Stimulated activated CD8-positive, alpha-beta memory T cell treated with anti-CD3 and anti-CD28 coated beads, Interleukin-7, amount 100 ng/mL, for 4 hours (primary cell): Measurements from ENCODE around the gene NDOR1.

ENCODE experiments used
- DNase-seq, 2 donors: peaks; one replicate each; pipeline ENCODE4 v3.0.0-alpha.2; 2020; ENCODE audit warnings: low read depth in 2 of 2

Gene NDOR1

GRCh38 chr9:137205126-137206069 lies at the start of gene NDOR1, which contains the start of gene TMEM203:
TSS of gene NDOR1 (plus strand) at chr9:137205700. CDS start at chr9:137205778, 78 bp downstream.
TSS of gene TMEM203 (minus strand) at chr9:137205648. CDS start at chr9:137205414, 234 bp downstream.
- DNase-seq, result peak; percentile 86 to 89

- DNase-seq, result peak; percentile 61 to 74
Observed at GRCh38 chr9:137156567-137157375, 48.7 kb upstream of the NDOR1 start.

GRCh38 chr9:137157618-137158415 lies 47.7 kb upstream of the NDOR1 start:
- DNase-seq, result no peak

GRCh38 chr9:137158625-137159024 lies 46.9 kb upstream of the NDOR1 start:
- no peak for DNase-seq

- DNase-seq, result no peak
Observed at GRCh38 chr9:137159105-137160053, 46.1 kb upstream of the NDOR1 start.

GRCh38 chr9:137160054-137160425 lies 45.5 kb upstream of the NDOR1 start:
- no peak for DNase-seq

- no peak for DNase-seq
Observed at GRCh38 chr9:137160716-137161557, 44.6 kb upstream of the NDOR1 start.

GRCh38 chr9:137161558-137162486 lies 43.7 kb upstream of the NDOR1 start:
- no peak for DNase-seq

GRCh38 chr9:137162505-137163364 lies 42.8 kb upstream of the NDOR1 start:
- DNase-seq, result no peak

GRCh38 chr9:137163365-137163715 lies 42.2 kb upstream of the NDOR1 start:
- no peak for DNase-seq

GRCh38 chr9:137163805-137164204 lies 41.7 kb upstream of the NDOR1 start:
- DNase-seq, result no peak

GRCh38 chr9:137164370-137165249 lies 40.9 kb upstream of the NDOR1 start:
- no peak for DNase-seq

GRCh38 chr9:137165250-137165836 lies 40.2 kb upstream of the NDOR1 start:
- DNase-seq, result no peak

GRCh38 chr9:137166380-137167229 lies 38.9 kb upstream of the NDOR1 start:
- no peak for DNase-seq

- no peak for DNase-seq
Observed at GRCh38 chr9:137167277-137167746, 38.2 kb upstream of the NDOR1 start.
